IgD-negative memory B cell (primary cell): Measurements from ENCODE around the gene RABGGTB. TPM values are rescaled to one million over a fixed set of nuclear protein-coding genes. Genes with fewer than 3 reads are reported as not detected.
"Not testable (repeated sequence)": the region's sequence is repeated elsewhere in the genome, so short reads cannot be mapped to it uniquely, and the experiment has no call there.

Experiments used
- H3K27ac Mint-ChIP-seq, 3 donors: one replicate each; pipeline ENCODE4 v1.8.0; 2020 to 2022; ENCODE audit warnings: mild to moderate bottlenecking in 3 of 3, mixed read lengths in 3 of 3, moderate library complexity in 1 of 3
- H3K27me3 Mint-ChIP-seq: one replicate; pipeline ENCODE4 v1.8.0; 2021; ENCODE audit warnings: mixed read lengths
- H3K36me3 Mint-ChIP-seq: one replicate; pipeline ENCODE4 v1.8.0; 2020; ENCODE audit warnings: mild to moderate bottlenecking, mixed read lengths
- H3K4me1 Mint-ChIP-seq, 3 donors: one replicate each; pipeline ENCODE4 v1.8.0; 2020 to 2022; ENCODE audit warnings: mixed read lengths in 3 of 3, mild to moderate bottlenecking in 1 of 3
- H3K4me3 Mint-ChIP-seq, 4 donors: one replicate each; pipeline ENCODE4 v1.8.0; 2020 to 2022; ENCODE audit warnings: mild to moderate bottlenecking in 4 of 4, mixed read lengths in 4 of 4, moderate library complexity in 3 of 4
- H3K9me3 Mint-ChIP-seq, 3 donors: one replicate each; pipeline ENCODE4 v1.8.0; 2020 to 2021; ENCODE audit warnings: mixed read lengths in 3 of 3, mild to moderate bottlenecking in 1 of 3
- polyA plus RNA-seq: library from polyadenylated mRNA; unstranded; fragments of 300-500 nt; fragmentation: Illumina TruSeq; gene quantifications from one replicate; pipeline ENCODE4 v1.2.3, GENCODE V29; 2021

The RABGGTB gene
- polyA plus RNA-seq, 1 donor from 2014 or later: 12.1 TPM

DNA sequence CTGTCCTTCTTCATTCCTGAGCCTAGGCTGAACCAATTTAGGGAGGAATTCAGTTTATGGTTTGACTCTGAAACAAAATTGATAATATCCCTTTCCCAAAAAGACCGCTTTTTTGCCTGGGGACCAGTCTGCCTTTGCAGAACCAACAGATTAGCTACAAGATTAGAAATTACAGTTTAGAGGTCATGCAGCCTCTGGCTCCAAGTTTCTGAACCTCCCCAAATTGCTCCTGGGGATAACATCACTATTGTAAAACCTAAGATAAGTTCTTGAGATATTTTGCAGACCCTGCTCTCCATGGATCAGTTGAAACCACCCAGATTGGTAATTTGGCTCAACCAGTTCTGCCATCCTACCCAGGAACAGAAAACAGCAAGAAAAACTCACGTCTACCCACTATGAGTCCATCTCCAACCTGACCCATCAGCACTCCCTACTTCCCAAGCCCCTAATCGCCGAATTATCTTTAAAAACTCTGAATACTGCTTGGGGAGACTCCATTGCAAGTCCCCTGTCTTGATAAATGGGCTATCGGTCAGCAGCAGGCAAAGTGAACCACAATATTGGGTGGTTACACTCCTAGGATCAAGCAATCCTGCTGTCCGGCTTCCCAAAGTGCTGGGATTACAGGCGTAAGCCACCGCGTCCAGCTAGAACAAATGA is 605 bp upstream of the RABGGTB start:
- Mint-ChIP-seq H3K9me3 (peaks cover 0 to 2% (median 0%) of the 10 kb centered on the region in 3 donors), H3K27me3 (no peaks in the 10 kb centered on the region), H3K36me3 (no peaks in the 10 kb centered on the region)

GRCh38 chr1:75786901-75787493 is 941 bp downstream of the RABGGTB start:
- H3K4me1 Mint-ChIP-seq: peaks cover 36 to 48% (median 38%) of the 10 kb centered on the region in 3 donors
- peak overlapping the region; percentile 96 to 99 (median 99) for H3K4me3 Mint-ChIP-seq
- no peaks in the 10 kb centered on the region for H3K27me3 Mint-ChIP-seq
- H3K36me3 Mint-ChIP-seq: no peaks in the 10 kb centered on the region
- H3K9me3 Mint-ChIP-seq: no peaks in the 10 kb centered on the region
- H3K27ac Mint-ChIP-seq: peak overlapping the region; percentile 92 to 99 (median 97)

More for the DNA sequence above, 605 bp upstream of the RABGGTB start:
- Mint-ChIP-seq H3K4me3 (peak overlapping the region; percentile 96 to 99 (median 99)), H3K4me1 (peaks cover 34 to 45% (median 35%) of the 10 kb centered on the region in 3 donors), H3K27ac (peak overlapping the region; percentile 92 to 99 (median 97))

DNA sequence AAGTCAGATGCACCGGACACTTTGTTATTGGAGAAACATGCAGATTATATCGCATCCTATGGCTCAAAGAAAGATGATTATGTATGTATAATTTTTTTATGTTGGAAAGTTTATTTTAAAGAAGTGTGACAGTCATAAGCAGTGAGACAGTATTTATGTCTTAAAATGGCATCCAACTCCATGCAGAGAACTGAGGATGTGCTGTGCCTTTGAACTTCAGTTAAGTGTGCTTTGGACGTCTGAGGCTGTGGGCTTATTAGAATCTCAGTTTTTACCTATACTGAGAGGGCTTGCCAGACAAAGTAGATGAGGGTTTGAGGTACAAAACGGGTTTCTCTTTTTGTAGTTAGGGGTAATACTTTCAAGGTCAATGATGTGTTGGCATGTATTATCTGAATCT is 1.5 kb downstream of the RABGGTB start:
- peak overlapping the region; percentile 92 to 99 (median 97) for H3K27ac Mint-ChIP-seq
- no peaks in the 10 kb centered on the region for H3K36me3 Mint-ChIP-seq
- H3K9me3 Mint-ChIP-seq: no peaks in the 10 kb centered on the region
- peak overlapping the region; percentile 96 to 99 (median 99) for H3K4me3 Mint-ChIP-seq
- H3K4me1 Mint-ChIP-seq: peaks cover 36 to 48% (median 38%) of the 10 kb centered on the region in 3 donors
- no peaks in the 10 kb centered on the region for H3K27me3 Mint-ChIP-seq

- H3K27ac Mint-ChIP-seq: peak overlapping the region in 1 of 3 donors; percentile 39
- H3K27me3 Mint-ChIP-seq: no peaks in the 10 kb centered on the region
- H3K4me3 Mint-ChIP-seq: peak overlapping the region in 2 of 4 donors; percentile 48 to 86
- H3K9me3 Mint-ChIP-seq: no peaks in the 10 kb centered on the region
- H3K4me1 Mint-ChIP-seq: peaks cover 31 to 50% (median 39%) of the 10 kb centered on the region in 3 donors
- H3K36me3 Mint-ChIP-seq: no peaks in the 10 kb centered on the region
Observed at GRCh38 chr1:75789988-75790387, 3.9 kb downstream of the RABGGTB start.

- H3K4me1 Mint-ChIP-seq: peaks cover 31 to 45% (median 33%) of the 10 kb centered on the region in 3 donors
- peak overlapping the region in 2 of 3 donors; percentile 39 to 47 for H3K27ac Mint-ChIP-seq
- H3K36me3 Mint-ChIP-seq: peaks cover 2% of the 10 kb centered on the region
- peak overlapping the region in 3 of 4 donors; percentile 1 to 71 (median 48) for H3K4me3 Mint-ChIP-seq
- H3K9me3 Mint-ChIP-seq: no peaks in the 10 kb centered on the region
- H3K27me3 Mint-ChIP-seq: no peaks in the 10 kb centered on the region
Observed at GRCh38 chr1:75791022-75791421, 5.0 kb downstream of the RABGGTB start.

DNA sequence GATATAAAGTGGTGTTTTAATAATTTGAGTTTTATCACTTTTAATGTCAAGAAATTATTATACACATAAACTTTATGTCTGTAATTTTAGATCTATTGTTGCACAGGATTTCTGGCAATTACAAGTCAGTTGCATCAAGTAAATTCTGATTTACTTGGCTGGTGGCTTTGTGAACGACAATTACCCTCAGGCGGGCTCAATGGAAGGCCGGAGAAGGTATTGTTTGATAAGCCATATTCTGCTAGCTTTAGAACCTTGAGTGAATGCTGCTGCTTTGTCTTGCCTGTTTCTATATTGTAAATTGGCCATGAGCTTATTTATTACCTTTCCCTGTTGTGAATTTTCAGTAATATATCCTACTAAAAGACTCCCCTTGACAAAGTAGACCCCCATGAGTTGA is 6.0 kb downstream of the RABGGTB start:
- H3K9me3 Mint-ChIP-seq: no peaks in the 10 kb centered on the region
- no peaks in the 10 kb centered on the region for H3K27me3 Mint-ChIP-seq
- peaks cover 2% of the 10 kb centered on the region for H3K36me3 Mint-ChIP-seq
- H3K27ac Mint-ChIP-seq: peak overlapping the region in 1 of 3 donors; percentile 71
- H3K4me1 Mint-ChIP-seq: peaks cover 27 to 44% (median 28%) of the 10 kb centered on the region in 3 donors
- no peak overlapping the region for H3K4me3 Mint-ChIP-seq

DNA sequence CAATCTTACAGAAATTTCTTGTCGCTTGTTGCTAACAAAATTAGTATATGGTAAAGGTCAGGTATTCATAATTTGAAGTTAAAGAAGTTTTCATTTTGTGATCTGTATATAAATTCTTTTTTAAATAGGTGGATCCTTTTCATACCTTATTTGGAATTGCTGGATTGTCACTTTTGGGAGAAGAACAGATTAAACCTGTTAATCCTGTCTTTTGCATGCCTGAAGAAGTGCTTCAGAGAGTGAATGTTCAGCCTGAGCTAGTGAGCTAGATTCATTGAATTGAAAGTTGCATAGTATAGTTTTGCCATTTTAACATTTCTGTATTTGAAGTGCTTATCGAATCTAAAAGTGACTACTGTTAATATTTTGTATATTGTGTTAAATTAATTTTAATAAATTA is 8.3 kb downstream of the RABGGTB start:
- Mint-ChIP-seq H3K4me1 (peaks cover 10 to 28% (median 24%) of the 10 kb centered on the region in 3 donors), H3K9me3 (no peaks in the 10 kb centered on the region), H3K36me3 (peaks cover 2% of the 10 kb centered on the region), H3K27ac (no peak overlapping the region), H3K27me3 (no peaks in the 10 kb centered on the region), H3K4me3 (no peak overlapping the region)

- Mint-ChIP-seq H3K4me1 (peaks cover 3 to 20% (median 16%) of the 10 kb centered on the region in 3 donors), H3K36me3 (peaks cover 2% of the 10 kb centered on the region), H3K9me3 (no peaks in the 10 kb centered on the region), H3K27me3 (no peaks in the 10 kb centered on the region), H3K27ac (no peak overlapping the region), H3K4me3 (no peak overlapping the region)
Observed at GRCh38 chr1:75795703-75796193, 9.7 kb downstream of the RABGGTB start.

GRCh38 chr1:75796376-75797272 is 10.6 kb downstream of the RABGGTB start, which contains the start of gene MSH4:
Gene MSH4 (plus strand): TSS chr1:75796882. CDS start chr1:75796986, 104 bp downstream.
- no peaks in the 10 kb centered on the region for H3K9me3 Mint-ChIP-seq
- peaks cover 0 to 15% (median 11%) of the 10 kb centered on the region in 3 donors for H3K4me1 Mint-ChIP-seq
- H3K36me3 Mint-ChIP-seq: peaks cover 2% of the 10 kb centered on the region
- H3K27ac Mint-ChIP-seq: peak within 1 kb of the TSS in 2 of 3 donors; percentile 0 to 7
- no peaks in the 10 kb centered on the region for H3K27me3 Mint-ChIP-seq
- H3K4me3 Mint-ChIP-seq: no peak within 1 kb of the TSS

DNA sequence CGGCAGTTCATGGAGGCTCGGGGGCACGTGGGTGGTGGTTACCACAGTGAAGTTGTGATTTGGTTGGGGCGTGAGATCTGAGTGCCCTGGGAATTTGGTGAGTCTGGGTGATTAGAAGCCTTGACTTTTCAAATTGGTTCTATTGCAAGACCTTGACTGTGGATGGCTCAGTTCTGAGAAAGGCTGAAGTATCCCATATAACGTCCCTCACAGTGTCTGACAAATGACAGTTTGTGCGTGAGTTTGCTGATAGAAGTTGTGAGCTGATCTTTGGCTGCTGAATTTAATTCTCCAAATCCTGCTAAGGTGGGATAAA is 11.2 kb downstream of the RABGGTB start:
- Mint-ChIP-seq H3K27ac (no peak overlapping the region), H3K9me3 (no peaks in the 10 kb centered on the region), H3K4me3 (no peak overlapping the region), H3K27me3 (no peaks in the 10 kb centered on the region), H3K4me1 (peaks cover 0 to 11% (median 9%) of the 10 kb centered on the region in 3 donors), H3K36me3 (peaks cover 2% of the 10 kb centered on the region)

GRCh38 chr1:75797606-75798216 is 11.7 kb downstream of the RABGGTB start:
- no peaks in the 10 kb centered on the region for H3K9me3 Mint-ChIP-seq
- peaks cover 2% of the 10 kb centered on the region for H3K36me3 Mint-ChIP-seq
- H3K4me3 Mint-ChIP-seq: no peak overlapping the region
- peaks cover 0 to 11% (median 9%) of the 10 kb centered on the region in 3 donors for H3K4me1 Mint-ChIP-seq
- H3K27ac Mint-ChIP-seq: peak overlapping the region in 1 of 3 donors; percentile 49
- no peaks in the 10 kb centered on the region for H3K27me3 Mint-ChIP-seq

- H3K4me3 Mint-ChIP-seq, H3K9me3 Mint-ChIP-seq, H3K27ac Mint-ChIP-seq, H3K4me1 Mint-ChIP-seq, H3K36me3 Mint-ChIP-seq, H3K27me3 Mint-ChIP-seq: not testable (repeated sequence)
Observed at GRCh38 chr1:75801480-75801879, 15.4 kb downstream of the RABGGTB start.

DNA sequence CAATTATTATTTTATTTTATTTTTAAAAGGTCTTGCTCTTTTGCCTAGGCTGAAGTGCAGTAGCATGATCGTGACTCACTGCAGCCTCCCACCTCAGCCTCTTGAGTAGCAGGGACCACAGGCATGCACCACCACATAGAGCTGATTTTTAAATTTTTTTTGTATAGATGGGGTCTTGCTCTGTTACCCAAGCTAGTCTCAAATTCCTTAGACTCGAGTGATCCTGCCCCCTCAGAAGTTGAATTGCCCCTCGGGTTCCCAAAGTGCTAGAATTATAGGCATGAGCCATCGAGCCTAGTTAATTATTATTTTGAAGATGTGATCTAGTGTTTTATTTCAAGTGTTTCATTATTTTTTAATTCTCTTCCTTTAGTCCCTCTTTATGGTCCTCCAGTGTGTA is 22.9 kb downstream of the RABGGTB start:
- no peak overlapping the region for H3K4me3 Mint-ChIP-seq
- H3K9me3 Mint-ChIP-seq: no peaks in the 10 kb centered on the region

GRCh38 chr1:75810113-75810512 is 24.1 kb downstream of the RABGGTB start:
- H3K36me3 Mint-ChIP-seq, H3K4me1 Mint-ChIP-seq, H3K9me3 Mint-ChIP-seq, H3K27ac Mint-ChIP-seq, H3K27me3 Mint-ChIP-seq, H3K4me3 Mint-ChIP-seq: not testable (repeated sequence)

More for the DNA sequence above, 22.9 kb downstream of the RABGGTB start:
- peaks cover 9% of the 10 kb centered on the region for H3K36me3 Mint-ChIP-seq
- H3K4me1 Mint-ChIP-seq: no peaks in the 10 kb centered on the region
- no peak overlapping the region for H3K27ac Mint-ChIP-seq
- no peaks in the 10 kb centered on the region for H3K27me3 Mint-ChIP-seq
